Uterine smooth muscle cell (primary cell): Measurements from ENCODE around the gene XRCC5. TPM values are rescaled to one million over a fixed set of nuclear protein-coding genes. Genes with fewer than 3 reads are reported as not detected.

Source experiments
- total RNA-seq: library from RNA; depleted of rRNA; stranded (reverse); fragments of >200 nt; gene quantifications from 2 replicates; pipeline ENCODE4 v1.2.3, GENCODE V29; 2014

XRCC5 gene
- total RNA-seq = 222 and 386 TPM in 2 replicates

DNA sequence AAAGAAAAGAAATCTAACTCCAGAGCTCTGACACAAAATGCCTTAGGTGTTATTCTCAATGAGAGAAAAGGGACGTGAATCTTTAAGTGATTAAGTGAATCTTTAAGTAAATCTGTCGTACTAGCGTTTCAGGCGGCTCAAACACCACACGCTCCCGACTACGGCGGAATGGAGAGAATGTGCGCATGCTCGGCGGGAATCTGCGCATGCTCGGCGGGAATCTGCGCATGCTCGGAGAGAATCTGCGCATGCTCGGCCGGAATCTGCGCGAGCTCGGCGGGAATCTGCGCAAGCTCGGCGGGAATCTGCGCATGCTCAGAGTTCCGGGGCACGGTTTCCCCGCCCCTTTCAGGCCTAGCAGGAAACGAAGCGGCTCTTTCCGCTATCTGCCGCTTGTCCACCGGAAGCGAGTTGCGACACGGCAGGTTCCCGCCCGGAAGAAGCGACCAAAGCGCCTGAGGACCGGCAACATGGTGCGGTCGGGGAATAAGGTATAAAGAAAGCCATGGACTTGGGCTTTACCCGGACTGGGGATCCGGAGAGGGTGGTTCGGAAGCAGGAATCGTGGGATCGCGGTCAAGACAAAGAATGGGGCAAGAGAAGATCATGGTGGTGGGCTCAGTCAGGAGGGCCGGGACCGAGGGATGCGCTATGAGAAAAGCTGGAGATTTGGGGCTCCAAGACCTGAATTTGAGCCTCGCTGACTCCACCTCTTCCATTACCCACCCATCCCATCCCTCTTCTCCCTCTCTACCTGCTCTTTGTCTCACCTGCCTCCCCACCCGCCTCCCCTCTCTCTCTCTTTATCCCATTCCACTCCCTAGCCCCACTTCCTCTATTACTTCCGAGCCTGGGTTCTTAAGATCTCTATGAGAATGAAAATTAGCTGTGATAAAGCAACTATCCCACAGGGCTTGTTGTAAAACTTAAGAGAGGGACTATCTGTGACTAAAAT is at the start of gene XRCC5:
TSS of gene XRCC5 (plus strand) at position 382 of the 955 bp plus-strand sequence. CDS start at position 471, 89 bp downstream.

DNA sequence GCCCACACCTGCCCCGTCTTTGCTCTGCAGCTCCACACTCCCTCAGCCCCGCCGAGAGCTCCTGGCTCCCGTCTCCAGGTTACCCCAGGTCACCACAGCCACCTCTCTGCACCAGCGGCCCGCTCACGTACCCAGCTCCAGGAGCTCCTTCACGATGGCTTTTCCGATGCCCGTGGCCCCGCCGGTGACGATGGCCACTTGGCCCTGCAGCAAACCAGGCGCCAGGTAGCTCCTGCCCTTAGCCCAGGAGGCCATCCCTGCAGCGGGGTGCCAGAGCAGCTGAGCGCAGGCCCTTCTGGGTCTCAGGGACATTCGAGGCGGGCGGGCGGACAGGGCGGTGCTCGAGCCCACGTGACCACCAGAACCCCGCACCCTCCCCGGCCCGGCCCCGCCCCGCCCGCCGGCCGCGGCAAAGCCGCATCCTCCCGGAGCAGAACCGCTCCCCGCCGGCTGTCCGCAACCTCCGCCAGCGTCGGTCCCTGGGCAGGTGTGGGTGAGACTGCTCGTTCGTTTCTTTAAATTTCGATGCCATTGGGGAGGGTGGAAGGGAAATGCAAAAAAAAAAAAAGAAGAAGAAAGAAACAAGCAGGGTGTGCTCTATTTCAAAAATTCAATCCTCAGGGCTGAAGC is 27.5 kb upstream of the XRCC5 start, which contains the start of the genes PECR and TMEM169:
TSS of gene PECR (minus strand) at position 323 of the 630 bp plus-strand sequence. CDS start at position 255, 68 bp downstream.
TSS of gene TMEM169 (plus strand) at position 433 of the 630 bp plus-strand sequence. CDS start 14,045 bp downstream, outside the sequence.

Other genes with a start within 250 kb of the XRCC5 start
- gene MREG, start 95.8 kb upstream of the XRCC5 start, total RNA-seq = 3.2 and 6.0 TPM in 2 replicates
- 21.4 and 27.7 TPM in 2 replicates for gene PECR, start 27.5 kb upstream of the XRCC5 start, total RNA-seq
- 0.37 and 0.66 TPM in 2 replicates for gene TMEM169, start 27.4 kb upstream of the XRCC5 start, total RNA-seq